Measurements from ENCODE around the gene PHF2.
A peak's percentile ranks its signal among the peaks of the same experiment; 100 is the strongest.

Gene PHF2

DNA sequence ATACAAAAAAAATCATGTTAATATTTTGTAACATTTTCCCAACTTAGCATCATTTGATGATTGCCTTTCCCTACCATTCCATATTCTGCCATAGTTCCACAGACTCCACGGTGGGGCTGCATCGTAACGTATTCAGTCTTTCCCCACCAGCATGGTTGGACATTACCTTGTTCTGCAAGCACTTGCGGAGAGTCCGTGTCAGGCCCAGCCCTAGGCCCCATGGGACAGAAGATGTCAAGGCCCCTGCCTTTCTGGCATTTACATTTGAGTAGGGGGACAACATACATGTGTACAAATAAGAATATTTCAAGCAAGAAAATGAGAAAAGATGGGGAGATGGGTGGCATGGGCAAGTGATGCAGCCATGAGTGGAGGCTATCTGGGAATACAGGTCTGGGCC is 8.2 kb upstream of the PHF2 start:
- no peak for DNase-seq (ENCODE audit: low spot score)

DNA sequence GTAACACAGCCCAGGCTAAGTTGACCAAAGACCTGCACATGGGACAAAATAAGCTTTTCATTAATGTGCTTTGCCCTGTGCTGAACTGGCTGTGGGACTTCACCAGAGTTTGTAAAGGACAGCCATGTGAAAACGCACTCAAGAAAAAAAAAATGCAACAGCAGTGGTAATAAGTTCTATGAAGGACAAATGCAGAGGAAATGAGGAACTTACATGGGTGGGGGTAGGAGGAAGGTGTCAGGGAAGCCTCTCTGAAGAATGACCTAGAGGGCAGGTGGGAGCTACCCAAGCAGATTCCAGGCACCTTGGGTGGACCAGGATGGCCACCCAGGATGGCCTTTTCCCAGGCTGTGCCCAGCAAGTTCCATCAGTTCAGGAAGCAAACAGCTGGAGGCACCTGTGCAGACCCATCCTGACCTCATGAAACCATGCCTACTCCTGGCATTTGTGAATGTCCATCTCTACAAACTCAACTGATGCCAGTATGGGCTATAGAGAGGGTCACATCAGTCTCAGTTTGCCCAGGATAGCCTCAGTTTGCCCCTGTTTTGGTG is 6.7 kb upstream of the PHF2 start:
- DNase-seq (ENCODE audit: low spot score), result no peak

- DNase-seq (ENCODE audit: low spot score), result no peak
These were observed 4.2 kb upstream of the PHF2 start for GRCh38 chr9:93572221-93572620.

DNA sequence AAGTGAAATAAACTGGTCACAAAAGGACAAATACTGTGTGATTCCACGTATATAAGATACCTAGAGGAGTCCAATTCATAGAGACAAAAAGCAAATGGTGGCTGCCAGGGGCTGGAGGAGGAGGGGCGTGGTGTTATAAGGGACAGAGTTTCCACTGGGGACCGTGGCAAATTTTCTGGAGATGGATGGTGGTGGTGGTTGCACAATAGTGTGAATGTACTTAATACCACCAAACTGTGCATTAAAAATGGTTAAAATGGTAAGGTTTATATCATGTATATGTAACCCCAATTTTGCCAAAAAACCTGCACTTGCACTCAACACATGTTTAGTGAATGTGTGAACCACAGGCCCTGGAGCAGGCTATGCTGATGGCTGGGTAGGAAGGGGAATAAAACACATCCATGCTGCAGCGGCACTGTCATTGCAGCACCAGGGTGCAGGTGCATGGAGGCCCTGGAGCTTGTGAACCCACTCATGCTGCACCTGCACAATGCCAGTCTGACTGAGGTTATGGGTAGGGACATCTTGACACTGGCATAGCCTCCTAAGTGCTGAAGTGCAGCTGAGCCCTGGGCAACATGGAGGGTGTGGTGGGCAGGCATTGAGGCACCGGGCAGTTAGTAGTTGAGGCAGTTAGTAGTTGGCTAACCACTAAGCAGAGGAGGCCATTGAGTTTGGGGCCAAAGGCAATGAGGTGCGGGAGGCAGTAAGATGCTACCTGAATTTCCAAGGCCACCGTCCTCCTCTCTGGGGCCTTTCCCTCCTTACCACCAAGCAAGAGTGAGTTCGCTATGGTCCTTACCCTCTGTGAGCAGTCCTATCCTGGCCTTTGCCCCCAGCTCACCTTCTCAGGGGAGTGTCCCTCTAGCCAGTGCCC is 3.5 kb upstream of the PHF2 start:
- no peak for DNase-seq (ENCODE audit: low spot score)

DNA sequence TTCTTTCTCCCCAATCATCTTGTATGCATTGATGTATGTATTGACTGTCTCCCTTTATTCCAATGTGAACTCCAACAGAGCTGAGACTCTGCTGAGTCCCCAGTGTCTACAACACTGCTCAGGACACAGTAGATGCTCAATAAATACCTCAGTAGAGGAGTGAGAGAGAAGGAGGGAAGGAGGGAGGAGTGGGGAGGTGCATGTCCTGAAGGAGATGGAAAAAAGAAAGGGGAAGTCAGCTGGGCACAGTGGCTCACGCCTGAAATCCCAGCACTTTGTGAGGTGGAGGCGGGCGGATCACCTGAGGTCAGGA is 2.9 kb upstream of the PHF2 start:
- no peak for DNase-seq (ENCODE audit: low spot score)

DNA sequence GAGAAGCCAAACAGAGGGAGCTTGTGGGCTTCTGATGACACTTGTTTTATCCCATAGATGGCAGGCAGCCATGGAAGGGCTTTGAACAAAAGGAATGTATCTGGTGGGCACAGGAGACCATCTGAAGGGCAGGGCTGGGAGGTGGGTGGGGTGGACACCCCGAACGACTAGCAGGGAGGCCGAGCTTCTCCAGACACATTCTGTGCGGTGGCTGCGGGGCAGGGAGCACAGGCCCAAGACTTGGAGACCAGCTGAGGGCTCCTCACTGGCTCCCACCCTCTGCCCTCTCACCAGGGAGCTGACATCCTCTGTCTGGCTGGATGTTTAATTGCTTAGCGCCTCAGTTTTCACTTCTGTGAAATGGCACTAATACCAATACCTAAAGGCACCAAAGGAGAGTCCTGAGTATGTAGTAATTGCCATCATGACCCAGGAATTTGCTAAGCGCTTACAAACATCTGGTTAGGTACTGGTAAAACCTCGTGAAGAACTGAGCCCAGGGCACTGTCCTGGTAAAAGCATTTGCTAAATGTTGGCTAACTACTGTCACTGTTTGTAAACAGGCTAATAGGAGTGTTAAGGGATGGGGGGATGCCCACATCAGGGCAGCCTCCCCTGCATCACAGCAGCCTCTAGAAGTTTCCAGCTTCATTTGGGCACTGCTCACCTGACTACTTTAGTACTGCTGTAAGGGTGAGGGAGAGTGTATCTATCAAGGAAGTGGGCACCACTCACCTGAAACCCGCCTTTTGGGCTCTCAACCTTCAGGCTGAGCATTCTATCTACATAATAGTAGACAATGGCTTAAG is 2.1 kb upstream of the PHF2 start:
- DNase-seq (ENCODE audit: low spot score), result no peak

GRCh38 chr9:93574900-93575795 is 1.2 kb upstream of the PHF2 start:
- no peak for DNase-seq (ENCODE audit: low spot score)

- DNase-seq (ENCODE audit: low spot score), result peak; percentile 48
These were observed 557 bp upstream of the PHF2 start for GRCh38 chr9:93575796-93576257.

GRCh38 chr9:93577078-93577974 is 942 bp downstream of the PHF2 start:
- no peak for DNase-seq (ENCODE audit: low spot score)

DNA sequence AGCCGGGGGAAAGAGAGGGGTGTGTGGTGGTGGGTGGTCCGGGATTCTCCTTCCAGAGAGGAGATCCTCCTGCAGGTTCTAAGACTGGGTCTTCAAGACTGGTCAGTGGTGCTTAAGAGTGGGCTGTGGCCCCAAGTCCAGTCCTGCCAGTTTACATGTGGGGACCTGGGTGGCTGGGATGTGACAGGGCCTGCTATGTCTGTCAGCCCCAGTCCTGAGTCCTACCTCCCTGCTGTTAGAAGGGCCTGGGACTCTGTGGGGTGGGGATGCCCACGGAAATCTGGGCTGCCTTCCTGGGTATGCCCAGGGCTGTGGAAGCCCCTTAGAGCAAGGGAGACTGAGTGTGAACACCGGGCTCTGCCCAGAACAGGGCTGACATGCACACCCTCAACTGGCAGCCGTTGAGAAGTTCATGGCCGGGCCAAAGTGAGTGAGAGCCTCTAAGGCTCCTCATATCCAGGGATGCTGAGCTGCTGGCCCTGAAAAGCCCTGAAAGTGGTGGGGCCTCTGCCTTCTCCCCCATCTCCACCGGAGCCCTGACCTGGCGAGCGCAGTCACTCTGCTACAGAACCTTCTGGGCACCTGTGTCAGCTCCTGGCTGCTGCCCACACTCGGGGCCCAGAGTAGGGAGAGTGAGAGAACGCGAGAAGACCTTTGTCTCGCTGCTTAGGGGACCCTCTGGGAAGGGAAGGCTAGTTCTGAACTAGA is 1.7 kb downstream of the PHF2 start:
- DNase-seq (ENCODE audit: low spot score), result no peak

DNA sequence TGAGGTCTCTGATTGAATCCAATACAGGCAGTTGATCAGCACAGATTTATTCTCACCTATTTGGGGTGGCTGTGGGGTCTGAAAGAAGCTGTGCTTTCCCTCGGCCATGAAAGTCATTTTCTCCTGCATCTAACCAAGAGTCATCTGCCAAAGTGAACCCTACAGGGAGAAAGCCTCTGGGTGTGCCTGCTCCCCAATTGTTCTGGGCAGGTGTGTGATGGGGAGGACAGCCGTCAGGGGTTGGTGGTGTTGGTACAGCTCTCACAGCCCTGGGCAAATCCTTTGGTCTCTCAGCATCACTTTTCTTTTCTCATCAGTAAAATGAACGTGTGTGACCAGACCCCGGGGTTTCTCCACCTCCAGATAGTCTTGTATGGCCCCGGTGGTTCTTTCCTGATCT is 2.5 kb downstream of the PHF2 start:
- DNase-seq (ENCODE audit: low spot score), result no peak

- no peak for DNase-seq (ENCODE audit: low spot score)
These were observed 3.5 kb downstream of the PHF2 start for GRCh38 chr9:93579711-93580516.

DNA sequence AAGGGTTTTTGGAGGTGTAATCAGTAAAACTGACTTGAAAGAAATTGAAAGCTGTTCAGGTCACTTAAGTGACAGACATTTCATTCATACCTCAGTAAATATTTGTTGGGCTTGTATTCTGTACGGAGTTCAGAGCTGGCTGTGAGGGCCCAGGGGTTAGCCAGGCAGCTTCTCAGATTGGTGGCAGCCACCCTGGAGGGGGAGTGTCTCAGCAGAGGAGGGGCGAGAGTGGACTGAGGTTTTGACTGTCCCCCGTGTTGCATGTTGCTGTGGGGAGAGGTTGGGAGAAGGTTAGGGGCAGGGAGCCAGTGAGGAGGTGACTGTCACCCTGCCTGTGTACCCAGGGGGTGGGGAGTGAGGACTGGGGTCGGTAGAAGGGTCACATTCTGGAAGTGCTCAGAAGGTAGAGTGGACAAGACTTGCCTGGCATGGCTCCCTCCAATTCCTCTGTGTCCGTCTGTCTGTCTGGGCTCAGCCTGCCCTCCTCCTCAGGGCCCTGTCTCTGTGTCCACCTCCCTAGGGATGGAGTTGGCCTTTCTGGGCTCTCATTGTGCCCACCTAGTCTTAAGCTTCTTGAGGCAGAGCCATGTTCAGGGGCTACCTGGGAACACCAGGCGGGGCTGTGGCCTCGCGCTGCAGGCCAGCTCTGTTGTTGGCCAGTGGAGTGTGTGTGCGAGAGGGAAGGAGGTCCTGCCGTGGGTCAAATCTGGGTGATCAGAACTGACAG is 4.4 kb downstream of the PHF2 start:
- no peak for DNase-seq (ENCODE audit: low spot score)

DNA sequence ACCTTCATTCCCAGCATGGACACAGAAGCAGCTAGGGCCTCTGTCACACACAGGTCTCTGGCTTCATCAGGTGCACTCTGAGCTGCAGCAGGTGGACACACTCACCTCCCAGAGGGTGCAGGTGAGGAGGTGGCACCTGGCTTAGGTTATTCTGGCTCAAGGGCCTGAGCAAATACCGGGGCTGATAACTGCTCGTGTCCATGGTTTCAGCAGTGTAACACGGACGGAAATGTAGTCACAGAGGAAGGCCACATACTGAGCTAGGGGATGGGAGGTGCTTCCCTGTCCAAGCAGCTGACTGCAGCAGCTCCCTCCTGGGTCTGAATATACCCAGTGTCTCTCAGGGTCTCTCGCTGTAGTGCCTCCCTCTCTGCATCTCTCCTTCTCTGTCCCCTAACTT is 5.7 kb downstream of the PHF2 start:
- DNase-seq (ENCODE audit: low spot score), result no peak

GRCh38 chr9:93582550-93582949 is 6.2 kb downstream of the PHF2 start:
- no peak for DNase-seq (ENCODE audit: low spot score)

DNA sequence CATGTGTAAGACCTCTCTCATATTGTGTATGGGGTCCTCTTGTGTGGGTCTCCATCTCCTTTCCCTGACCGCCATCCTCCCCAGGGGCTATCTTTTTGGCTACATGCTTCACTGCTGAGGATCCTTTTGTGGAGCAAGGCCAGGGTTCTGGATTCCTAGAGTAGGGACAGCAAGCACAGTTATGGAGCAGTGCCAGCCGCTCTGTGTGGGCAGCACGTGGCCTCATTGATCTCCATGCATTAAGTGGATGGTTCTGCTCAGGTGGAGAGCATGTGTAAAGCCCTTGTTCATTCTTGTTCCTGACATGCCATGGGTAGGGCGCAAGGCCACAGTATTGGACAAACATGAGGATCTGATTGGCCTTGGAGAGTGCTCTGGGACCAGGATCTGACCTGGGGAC is 8.9 kb downstream of the PHF2 start:
- DNase-seq (ENCODE audit: low spot score), result no peak

- no peak for DNase-seq (ENCODE audit: low spot score)
These were observed 9.3 kb downstream of the PHF2 start for GRCh38 chr9:93585695-93586094.

DNA sequence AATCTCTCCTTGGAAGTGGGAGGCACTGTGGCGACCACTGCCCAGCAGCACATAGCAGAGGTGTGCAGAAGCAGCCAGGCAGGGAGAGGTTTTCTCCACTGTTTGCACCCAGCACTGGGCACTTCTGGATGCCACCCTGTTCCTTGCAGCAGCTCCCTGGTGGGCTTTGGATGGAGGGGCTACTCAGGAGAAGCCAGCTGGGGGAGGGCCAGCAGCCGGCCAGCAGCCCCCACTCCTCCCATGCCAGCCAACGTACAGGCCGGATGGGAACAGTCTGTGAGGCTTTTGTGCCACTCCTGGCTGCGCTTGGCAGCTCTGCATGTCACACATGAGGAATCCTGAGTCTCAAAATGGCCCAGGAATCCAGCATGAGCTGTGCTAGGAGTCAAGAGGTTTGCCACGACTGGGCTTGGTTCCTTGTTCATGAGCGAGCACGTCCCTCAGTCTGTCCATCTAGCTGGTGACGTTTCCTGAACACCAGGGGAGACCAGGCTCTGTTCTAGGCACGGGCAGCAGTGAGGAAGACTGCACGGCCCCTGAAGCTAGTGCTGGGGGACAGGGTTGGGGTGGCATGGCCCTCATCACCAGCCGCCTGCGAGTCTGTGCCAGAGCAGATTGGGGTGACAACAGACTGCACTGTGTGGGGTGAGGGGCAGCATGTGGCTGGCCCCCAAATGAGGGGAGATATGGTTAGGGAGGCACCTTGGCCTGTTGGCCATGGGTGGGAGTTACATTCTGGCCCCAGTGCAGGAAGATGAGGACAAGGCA is 10.1 kb downstream of the PHF2 start:
- no peak for DNase-seq (ENCODE audit: low spot score)
